Keratinocyte (primary cell): ENCODE data around the gene HDAC7.

ENCODE experiments used
- CTCF ChIP-seq, 3 experiments: IDR thresholded peaks in 1 of 3; conservative IDR thresholded peaks in 1 of 3; optimal IDR thresholded peaks in 1 of 3; 2 replicates in 2 of 3; 3 replicates in 1 of 3; pipeline versions ENCODE3 to v1.5.1; 2011; ENCODE audit warnings: low read length in 3 of 3, mild to moderate bottlenecking in 3 of 3, moderate library complexity in 2 of 3, control low read depth in 1 of 3, inconsistent platforms in 1 of 3; ENCODE audit not compliant: insufficient read depth in 2 of 3; ENCODE audit errors: extremely low read depth in 1 of 3
- EZH2 ChIP-seq: IDR thresholded peaks from one replicate; pipeline ENCODE4 v1.6.1; 2012; ENCODE audit warnings: inconsistent platforms, mild to moderate bottlenecking, low read length, moderate library complexity

GRCh38 chr12:47735649-47736048, 84.1 kb downstream of the HDAC7 start:
- no peak for TF ChIP-seq CTCF (optimal IDR thresholded peaks at IDR 0.05 in 1 of 3, IDR thresholded peaks at IDR 0.05 in 1 of 3, conservative IDR thresholded peaks at IDR 0.05 in 1 of 3; ENCODE audit: extremely low read depth in 1 of 3, insufficient read depth in 2 of 3, low read length in 3 of 3)
- no peak for TF ChIP-seq EZH2
